ENCODE results near the gene RELCH.

DNA sequence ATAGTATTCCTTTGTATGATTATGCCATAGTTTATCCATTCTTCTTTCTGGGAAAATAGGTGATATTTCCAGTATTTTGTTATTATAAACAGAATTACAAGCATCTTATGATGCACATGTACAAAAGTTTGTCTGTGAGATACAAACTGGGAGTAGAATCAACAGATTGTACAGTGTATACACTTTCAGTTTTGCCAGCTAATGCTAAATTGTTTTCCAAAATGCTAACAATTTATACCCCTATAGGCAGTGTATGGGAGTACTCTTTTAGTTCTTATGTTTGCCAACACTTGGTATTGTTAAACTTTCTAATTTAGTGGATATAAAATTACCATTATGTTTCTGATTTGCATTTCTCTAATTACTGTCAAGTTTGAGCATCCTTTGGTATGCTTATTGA, 107.0 kb downstream of the RELCH start:
- TF ChIP-seq CTCF (IDR thresholded peaks at IDR 0.05; ENCODE audit: insufficient read depth, low read depth, low read length), result no peak
- TF ChIP-seq EZH2 (IDR thresholded peaks at IDR 0.05; ENCODE audit: insufficient read depth, low read length), result no peak

All from astrocyte (in vitro differentiated cells and primary cell).